Measurements from ENCODE around the gene RPS8. TPM values are rescaled to one million over a fixed set of nuclear protein-coding genes. Genes with fewer than 3 reads are reported as not detected.

The RPS8 gene
- total and polyA plus RNA-seq, 2 of the 8 experiments (the other 6 are each of a cell fraction or from before 2014, with no cell fraction given) = 2,261 to 2,407 TPM

DNA sequence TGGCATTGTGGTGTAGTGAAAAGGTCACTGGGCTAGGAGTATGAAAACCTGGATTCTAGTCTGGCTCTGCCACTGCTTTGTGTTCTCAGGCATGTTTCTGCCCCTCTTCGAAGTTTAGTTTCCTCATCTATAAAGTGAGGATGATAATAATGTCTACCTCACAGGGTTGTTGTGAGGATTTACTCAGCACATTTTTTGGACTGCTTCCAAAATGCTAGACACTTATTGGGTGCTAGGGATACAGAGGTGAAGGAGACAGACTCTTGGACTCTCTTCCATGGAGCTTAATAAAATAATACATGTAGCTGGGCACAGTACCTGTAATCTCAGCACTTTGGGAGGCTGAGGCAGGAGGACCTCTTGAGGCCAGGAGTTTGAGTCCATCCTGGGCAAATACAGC, 32.1 kb upstream of the RPS8 start:
- ChIA-PET CTCF (ENCODE audit: partially characterized antibody) (interaction anchor here (0.6 to 7.9 kb wide), 8 partner anchors 8 to 649 kb away, joined by 3 to 42 read pairs (median 5); partner anchors contain the start of gene RNU5D-1), POLR2A (ENCODE audit: partially characterized antibody) (interaction anchor here (0.8 to 10.5 kb wide), 10 partner anchors 9 to 76 kb away, joined by 3 to 120 read pairs (median 16); partner anchors contain the start of genes RNU5D-1 and RPS8)
- Histone ChIP-seq H3K9ac (replicated peaks in 1 of 4; ENCODE audit: extremely low read depth in 1 of 4, low read depth in 3 of 4, low read length in 3 of 4) (no peak overlapping the region; a peak in 1 of 7 replicates), H3K14ac (ENCODE audit: insufficient read length) (no peak overlapping the region), H2BK5ac (ENCODE audit: low read depth, low read length) (no peak overlapping the region), H2BK120ac (replicated peaks; ENCODE audit: low read depth, low read length) (no peak overlapping the region), H4K5ac (ENCODE audit: insufficient read length, low read depth, low read length) (no peak overlapping the region), H2BK12ac (ENCODE audit: low read depth, low read length) (no peak overlapping the region), H2AFZ (ENCODE audit: low read length) (no peak overlapping the region), H3K36me3 (ENCODE audit: control insufficient read depth in 2 of 4, insufficient read depth in 4 of 4, low read length in 3 of 4) (peaks cover 20 to 42% (median 31%) of the 10 kb centered on the region in 4 experiments), H3K4me3 (ENCODE audit: extremely low read depth in 1 of 4, insufficient read depth in 2 of 4, low read depth in 3 of 4, low read length in 4 of 4) (no peak overlapping the region), H4K8ac (ENCODE audit: extremely low read depth, insufficient read depth, low read length) (no peak overlapping the region), H3K4me2 (ENCODE audit: insufficient read depth in 1 of 2, low read depth in 2 of 2, low read length in 2 of 2) (no peak overlapping the region), H3K18ac (ENCODE audit: extremely low read depth, low read length) (no peak overlapping the region), H3K79me1 (ENCODE audit: low read depth, low read length) (peaks cover 9% of the 10 kb centered on the region), H2BK20ac (ENCODE audit: low read length) (no peak overlapping the region), H2AK5ac (ENCODE audit: low read depth, low read length) (no peak overlapping the region), H3K4ac (replicated peaks; ENCODE audit: insufficient read length, low read depth, low read length) (no peak overlapping the region), H3K27me3 (replicated peaks in 1 of 4; ENCODE audit: control insufficient read depth in 3 of 4, extremely low read depth in 1 of 4, insufficient read depth in 3 of 4, low read length in 3 of 4) (no peaks in the 10 kb centered on the region), H4K20me1 (replicated peaks in 1 of 2; ENCODE audit: control insufficient read depth in 1 of 2, insufficient read depth in 2 of 2, low read length in 2 of 2) (peaks cover 0 to 2% of the 10 kb centered on the region in 2 experiments), H3K79me2 (ENCODE audit: control insufficient read depth in 1 of 2, insufficient read depth in 2 of 2, low read length in 2 of 2) (peaks cover 2 to 32% of the 10 kb centered on the region in 2 experiments; a peak in 3 of 4 replicates), H2BK15ac (ENCODE audit: low read length) (no peak overlapping the region), H3K4me1 (replicated peaks in 1 of 4; ENCODE audit: control insufficient read depth in 3 of 4, insufficient read depth in 4 of 4, low read length in 3 of 4) (peaks cover 0 to 3% (median under 1%) of the 10 kb centered on the region in 4 experiments; a peak in 2 of 7 replicates), H3K56ac (replicated peaks; ENCODE audit: insufficient read length, low read depth, low read length) (no peak overlapping the region), H3K23ac (ENCODE audit: insufficient read length) (no peak overlapping the region), H3K9me3 (ENCODE audit: insufficient read depth in 2 of 2, low read depth in 1 of 2, low read length in 1 of 2) (peaks cover 0 to 4% of the 10 kb centered on the region in 2 experiments; a peak in 1 of 4 replicates), H4K91ac (replicated peaks; ENCODE audit: insufficient read length, low read length) (no peak overlapping the region), H3K23me2 (ENCODE audit: low read depth, low read length) (peaks cover 3% of the 10 kb centered on the region; the same call in 1 of the 2 replicates), H3K27ac (ENCODE audit: low read depth, low read length) (no peak overlapping the region)
- DNase-seq (ENCODE audit: low read depth in 1 of 2, low spot score in 2 of 2) (no peak), FAIRE-seq (no peak)
- WGBS, 2 experiments (ENCODE audit: extremely low coverage in 1 of 2, insufficient coverage in 1 of 2, insufficient read length in 1 of 2, insufficient replicate concordance in 2 of 2, low coverage in 1 of 2, low lambda C conversion rate in 2 of 2, missing lambda C conversion rate in 1 of 2) = 100% methylated on average over 1 of the region's 1 CpG; no CpG with 5 or more reads in 1 of the 2 experiments
- TF ChIP-seq SIN3A (conservative IDR thresholded peaks at IDR 0.05 in 1 of 2, IDR thresholded peaks at IDR 0.05 in 1 of 2; ENCODE audit: low read depth in 1 of 2, low read length in 2 of 2) (no peak), SRF (IDR thresholded peaks at IDR 0.05; ENCODE audit: low read depth, low read length) (no peak), KDM5A (IDR thresholded peaks at IDR 0.05; ENCODE audit: low read length) (no peak), GABPA (IDR thresholded peaks at IDR 0.05; ENCODE audit: borderline replicate concordance, insufficient read depth, low read length) (no peak), PHF8 (conservative IDR thresholded peaks at IDR 0.05; ENCODE audit: low read depth, low read length) (no peak), CHD2 (IDR thresholded peaks at IDR 0.05; ENCODE audit: low read length) (no peak)
- TF ChIP-seq, protein P1, sequence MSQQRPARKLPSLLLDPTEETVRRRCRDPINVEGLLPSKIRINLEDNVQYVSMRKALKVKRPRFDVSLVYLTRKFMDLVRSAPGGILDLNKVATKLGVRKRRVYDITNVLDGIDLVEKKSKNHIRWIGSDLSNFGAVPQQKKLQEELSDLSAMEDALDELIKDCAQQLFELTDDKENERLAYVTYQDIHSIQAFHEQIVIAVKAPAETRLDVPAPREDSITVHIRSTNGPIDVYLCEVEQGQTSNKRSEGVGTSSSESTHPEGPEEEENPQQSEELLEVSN (IDR thresholded peaks at IDR 0.05) = no peak
